Measurements from ENCODE around the gene MESP1. TPM values are rescaled to one million over a fixed set of nuclear protein-coding genes. Genes with fewer than 3 reads are reported as not detected.

Gene MESP1
- total and polyA plus RNA-seq, 8 donors = 0.58 to 60.5 (median 1.7) TPM; not detected in 1

GRCh38 chr15:89732451-89733172, 18.4 kb downstream of the MESP1 start:
- H3K9me3 ChIP-seq = no peaks in the 10 kb centered on the region
- TF ChIP-seq POLR2AphosphoS5 (IDR thresholded peaks at IDR 0.05) (no peak), POLR2A (IDR thresholded peaks at IDR 0.05) (no peak), EP300 (IDR thresholded peaks at IDR 0.05) (no peak)
- TF ChIP-seq, protein P1, sequence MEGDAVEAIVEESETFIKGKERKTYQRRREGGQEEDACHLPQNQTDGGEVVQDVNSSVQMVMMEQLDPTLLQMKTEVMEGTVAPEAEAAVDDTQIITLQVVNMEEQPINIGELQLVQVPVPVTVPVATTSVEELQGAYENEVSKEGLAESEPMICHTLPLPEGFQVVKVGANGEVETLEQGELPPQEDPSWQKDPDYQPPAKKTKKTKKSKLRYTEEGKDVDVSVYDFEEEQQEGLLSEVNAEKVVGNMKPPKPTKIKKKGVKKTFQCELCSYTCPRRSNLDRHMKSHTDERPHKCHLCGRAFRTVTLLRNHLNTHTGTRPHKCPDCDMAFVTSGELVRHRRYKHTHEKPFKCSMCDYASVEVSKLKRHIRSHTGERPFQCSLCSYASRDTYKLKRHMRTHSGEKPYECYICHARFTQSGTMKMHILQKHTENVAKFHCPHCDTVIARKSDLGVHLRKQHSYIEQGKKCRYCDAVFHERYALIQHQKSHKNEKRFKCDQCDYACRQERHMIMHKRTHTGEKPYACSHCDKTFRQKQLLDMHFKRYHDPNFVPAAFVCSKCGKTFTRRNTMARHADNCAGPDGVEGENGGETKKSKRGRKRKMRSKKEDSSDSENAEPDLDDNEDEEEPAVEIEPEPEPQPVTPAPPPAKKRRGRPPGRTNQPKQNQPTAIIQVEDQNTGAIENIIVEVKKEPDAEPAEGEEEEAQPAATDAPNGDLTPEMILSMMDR (IDR thresholded peaks at IDR 0.05) = no peak
- H3K27ac ChIP-seq = no peak overlapping the region
- H3K4me1 ChIP-seq = no peaks in the 10 kb centered on the region
- no peak for DNase-seq
- H3K27me3 ChIP-seq = peaks cover 0 to 25% (median 0%) of the 10 kb centered on the region in 3 donors
- WGBS, 5 donors = 55 to 66% (median 58%) methylated on average over 8 of the region's 8 CpGs
- H3K4me3 ChIP-seq = no peak overlapping the region
- intact Hi-C loops (cut with DNase I; ENCODE audit: low total_unique reads) = no loop called here
- H3K36me3 ChIP-seq = no peaks in the 10 kb centered on the region

GRCh38 chr15:89731275-89731674, 19.8 kb downstream of the MESP1 start:
- no peak for DNase-seq
- H3K27me3 ChIP-seq = peaks cover 0 to 19% (median 0%) of the 10 kb centered on the region in 3 donors
- no peak overlapping the region for H3K27ac ChIP-seq
- no peak overlapping the region for H3K4me3 ChIP-seq
- no peaks in the 10 kb centered on the region for H3K9me3 ChIP-seq
- intact Hi-C loops (cut with DNase I; ENCODE audit: low total_unique reads) = no loop called here
- H3K4me1 ChIP-seq = no peaks in the 10 kb centered on the region
- 77 to 91% (median 82%) methylated on average over 3 to 5 of the region's 5 CpGs for WGBS, 5 donors
- H3K36me3 ChIP-seq = no peaks in the 10 kb centered on the region
- TF ChIP-seq POLR2AphosphoS5 (IDR thresholded peaks at IDR 0.05) (no peak), POLR2A (IDR thresholded peaks at IDR 0.05) (no peak), EP300 (IDR thresholded peaks at IDR 0.05) (no peak)
- TF ChIP-seq, protein P1 (IDR thresholded peaks at IDR 0.05) = no peak

- intact Hi-C loops (cut with DNase I; ENCODE audit: low total_unique reads) = no loop called here
These were observed 22.8 kb downstream of the MESP1 start for GRCh38 chr15:89728254-89728653.

GRCh38 chr15:89725064-89725463, 26.0 kb downstream of the MESP1 start:
- Histone ChIP-seq H3K36me3 (no peaks in the 10 kb centered on the region), H3K27ac (no peak overlapping the region), H3K27me3 (peaks cover 0 to 7% (median 0%) of the 10 kb centered on the region in 3 donors), H3K4me3 (no peak overlapping the region), H3K4me1 (no peaks in the 10 kb centered on the region), H3K9me3 (peaks cover 0 to 5% (median 0%) of the 10 kb centered on the region in 4 donors)
- no peak for DNase-seq
- intact Hi-C loops (cut with DNase I; ENCODE audit: low total_unique reads) = no loop called here
- TF ChIP-seq, protein P1 (IDR thresholded peaks at IDR 0.05) = no peak
- no peak for TF ChIP-seq EP300 (IDR thresholded peaks at IDR 0.05)
- no peak for TF ChIP-seq POLR2A (IDR thresholded peaks at IDR 0.05)
- no peak for TF ChIP-seq POLR2AphosphoS5 (IDR thresholded peaks at IDR 0.05)
- 87 to 95% (median 89%) methylated on average over 1 of the region's 1 CpG for WGBS, 5 donors

More at GRCh38 chr15:89728254-89728653, 22.8 kb downstream of the MESP1 start:
- TF ChIP-seq, protein P1 (IDR thresholded peaks at IDR 0.05) = no peak
- TF ChIP-seq EP300 (IDR thresholded peaks at IDR 0.05) (peak; percentile 40), POLR2A (IDR thresholded peaks at IDR 0.05) (no peak), POLR2AphosphoS5 (IDR thresholded peaks at IDR 0.05) (peak; percentile 31 to 49 (median 36))
- Histone ChIP-seq H3K9me3 (peaks cover 0 to 5% (median 0%) of the 10 kb centered on the region in 4 donors), H3K27me3 (peaks cover 0 to 8% (median 0%) of the 10 kb centered on the region in 3 donors), H3K4me1 (no peaks in the 10 kb centered on the region), H3K36me3 (no peaks in the 10 kb centered on the region), H3K27ac (peak overlapping the region in 1 of 5 donors; percentile 53), H3K4me3 (no peak overlapping the region)
- 25 to 52% (median 37%) methylated on average over 2 of the region's 2 CpGs for WGBS, 5 donors
- no peak for DNase-seq
